Measurements from ENCODE around the gene TRIM7. TPM values are rescaled to one million over a fixed set of nuclear protein-coding genes. Genes with fewer than 3 reads are reported as not detected.

The TRIM7 gene
- polyA plus RNA-seq, 1 donor from 2014 or later: 2.1 TPM

GRCh38 chr5:181221792-181222629 lies 17.0 kb upstream of the TRIM7 start:
- Histone ChIP-seq H3K36me3 (ENCODE audit: insufficient read depth, low read length) (no peaks in the 10 kb centered on the region), H4K20me1 (ENCODE audit: insufficient read depth) (no peaks in the 10 kb centered on the region), H3F3A (ENCODE audit: insufficient read depth, low read length, poor library complexity, severe bottlenecking) (no peaks in the 10 kb centered on the region), H3K4me3 (ENCODE audit: low read length) (peak overlapping the region; percentile 93), H3K9me3 (ENCODE audit: low read length) (no peaks in the 10 kb centered on the region), H3K9me2 (ENCODE audit: insufficient read depth, low read length) (no peaks in the 10 kb centered on the region), H2AFZ (ENCODE audit: low read depth, low read length) (peak overlapping the region; percentile 78), H3K9ac (ENCODE audit: low read length) (peak overlapping the region; percentile 96), H3K27me3 (ENCODE audit: insufficient read depth, low read depth, low read length) (no peaks in the 10 kb centered on the region), H3K4me2 (ENCODE audit: low read length) (peak overlapping the region; percentile 74), H3K79me2 (replicated peaks; ENCODE audit: insufficient read depth, low read length) (peaks cover 21% of the 10 kb centered on the region), H3K27ac (ENCODE audit: low read length) (peak overlapping the region; percentile 96)
- TF ChIP-seq EP300 (conservative IDR thresholded peaks at IDR 0.05; ENCODE audit: poor library complexity, severe bottlenecking): peak; percentile 15
- peak; percentile 69 for TF ChIP-seq MXI1 (conservative IDR thresholded peaks at IDR 0.05; ENCODE audit: poor library complexity, severe bottlenecking)
- TF ChIP-seq POLR2AphosphoS5 (IDR thresholded peaks at IDR 0.05): no peak
- TF ChIP-seq SMC3 (conservative IDR thresholded peaks at IDR 0.05; ENCODE audit: poor library complexity): peak; percentile 16

- Histone ChIP-seq H3K79me2 (replicated peaks; ENCODE audit: insufficient read depth, low read length) (peaks cover 21% of the 10 kb centered on the region), H3F3A (ENCODE audit: insufficient read depth, low read length, poor library complexity, severe bottlenecking) (peaks cover 2% of the 10 kb centered on the region), H3K36me3 (ENCODE audit: insufficient read depth, low read length) (no peaks in the 10 kb centered on the region), H3K4me3 (ENCODE audit: low read length) (peak overlapping the region; percentile 93), H3K9me3 (ENCODE audit: low read length) (no peaks in the 10 kb centered on the region), H3K27ac (ENCODE audit: low read length) (no peak overlapping the region), H3K4me2 (ENCODE audit: low read length) (no peak overlapping the region), H3K9me2 (ENCODE audit: insufficient read depth, low read length) (no peaks in the 10 kb centered on the region), H3K9ac (ENCODE audit: low read length) (no peak overlapping the region), H2AFZ (ENCODE audit: low read depth, low read length) (no peak overlapping the region), H3K27me3 (ENCODE audit: insufficient read depth, low read depth, low read length) (peaks cover 5% of the 10 kb centered on the region), H4K20me1 (ENCODE audit: insufficient read depth) (no peaks in the 10 kb centered on the region)
- TF ChIP-seq EZH2 (IDR thresholded peaks at IDR 0.05; ENCODE audit: borderline replicate concordance, insufficient read depth, low read length, poor library complexity, severe bottlenecking) (no peak), TAF1 (IDR thresholded peaks at IDR 0.05; ENCODE audit: low read depth) (no peak), REST (IDR thresholded peaks at IDR 0.05; ENCODE audit: borderline replicate concordance) (no peak), SMC3 (conservative IDR thresholded peaks at IDR 0.05; ENCODE audit: poor library complexity) (no peak), MXI1 (conservative IDR thresholded peaks at IDR 0.05; ENCODE audit: poor library complexity, severe bottlenecking) (no peak), POLR2AphosphoS5 (IDR thresholded peaks at IDR 0.05) (no peak), EP300 (conservative IDR thresholded peaks at IDR 0.05; ENCODE audit: poor library complexity, severe bottlenecking) (no peak), RAD21 (conservative IDR thresholded peaks at IDR 0.05) (no peak)
- TF ChIP-seq, protein P1, sequence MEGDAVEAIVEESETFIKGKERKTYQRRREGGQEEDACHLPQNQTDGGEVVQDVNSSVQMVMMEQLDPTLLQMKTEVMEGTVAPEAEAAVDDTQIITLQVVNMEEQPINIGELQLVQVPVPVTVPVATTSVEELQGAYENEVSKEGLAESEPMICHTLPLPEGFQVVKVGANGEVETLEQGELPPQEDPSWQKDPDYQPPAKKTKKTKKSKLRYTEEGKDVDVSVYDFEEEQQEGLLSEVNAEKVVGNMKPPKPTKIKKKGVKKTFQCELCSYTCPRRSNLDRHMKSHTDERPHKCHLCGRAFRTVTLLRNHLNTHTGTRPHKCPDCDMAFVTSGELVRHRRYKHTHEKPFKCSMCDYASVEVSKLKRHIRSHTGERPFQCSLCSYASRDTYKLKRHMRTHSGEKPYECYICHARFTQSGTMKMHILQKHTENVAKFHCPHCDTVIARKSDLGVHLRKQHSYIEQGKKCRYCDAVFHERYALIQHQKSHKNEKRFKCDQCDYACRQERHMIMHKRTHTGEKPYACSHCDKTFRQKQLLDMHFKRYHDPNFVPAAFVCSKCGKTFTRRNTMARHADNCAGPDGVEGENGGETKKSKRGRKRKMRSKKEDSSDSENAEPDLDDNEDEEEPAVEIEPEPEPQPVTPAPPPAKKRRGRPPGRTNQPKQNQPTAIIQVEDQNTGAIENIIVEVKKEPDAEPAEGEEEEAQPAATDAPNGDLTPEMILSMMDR (IDR thresholded peaks at IDR 0.05; ENCODE audit: poor library complexity, severe bottlenecking): no peak
Measured at GRCh38 chr5:181221105-181221791, 16.3 kb upstream of the TRIM7 start.

Data from neural cell (in vitro differentiated cells).